B cell (primary cell): Measurements from ENCODE around the gene CYTL1. TPM values are rescaled to one million over a fixed set of nuclear protein-coding genes. Genes with fewer than 3 reads are reported as not detected.

Experiments
- ATAC-seq: fragments of 200-7000 bp; cut with Tn5 transposase; one replicate; pipeline ENCODE4 v1.10.0; 2021; ENCODE audit warnings: low read depth, mild to moderate bottlenecking, moderate number of reproducible peaks, moderate library complexity
- CTCF ChIA-PET: fragments of 350-600 bp; sonication (Branson Sonifier 250); formaldehyde crosslinking; loops from one replicate; lab custom pipeline; 2021; ENCODE audit warnings: antibody characterized with exemption, inconsistent platforms; lab: Charles Lee
- POLR2A ChIA-PET: fragments of 350-600 bp; sonication (Branson Sonifier 250); formaldehyde crosslinking; loops from one replicate; lab custom pipeline; 2021; ENCODE audit warnings: antibody characterized with exemption; lab: Charles Lee
- DNase-seq: peaks from one replicate; pipeline ENCODE4 v3.0.0; 2013
- H2AFZ ChIP-seq: 2 replicates; pipeline ENCODE4 v1.6.1; 2012; ENCODE audit warnings: mild to moderate bottlenecking, low read depth, low read length; ENCODE audit not compliant: insufficient read depth, poor library complexity, severe bottlenecking
- H3K27ac ChIP-seq, 2 donors: 1 replicate in 1 of 2; 2 replicates in 1 of 2; pipeline ENCODE4 v1.5.1; 2012 to 2013; ENCODE audit warnings: low read length in 2 of 2, mild to moderate bottlenecking in 2 of 2, moderate library complexity in 1 of 2
- H3K27me3 ChIP-seq, 4 experiments: fragments of 200-600 bp in 1 of 4; sonication (generic) in 1 of 4; replicated peaks in 1 of 4; 1 replicate in 2 of 4; 2 replicates in 2 of 4; pipeline versions ENCODE4 v1.6.1 to v1.7.0; 2013 to 2016; ENCODE audit warnings: low read length in 3 of 4, mild to moderate bottlenecking in 2 of 4, mixed read lengths in 1 of 4, moderate library complexity in 1 of 4; ENCODE audit not compliant: insufficient read depth in 4 of 4, control insufficient read depth in 3 of 4; ENCODE audit errors: control extremely low read depth in 1 of 4
- H3K36me3 ChIP-seq, 2 experiments: replicated peaks in 1 of 2; 1 replicate in 1 of 2; 2 replicates in 1 of 2; pipeline versions ENCODE4 v1.6.1 to v1.7.1; 2013; ENCODE audit warnings: low read length in 1 of 2; ENCODE audit not compliant: insufficient read depth in 2 of 2, control insufficient read depth in 1 of 2; ENCODE audit errors: control extremely low read depth in 1 of 2, extremely low read depth in 1 of 2
- H3K4me1 ChIP-seq, 2 donors: fragments of 200-600 bp in 1 of 2; sonication (generic) in 1 of 2; 1 replicate in 1 of 2; 2 replicates in 1 of 2; pipeline versions ENCODE4 v1.5.1 to v1.6.1; 2013 to 2017; ENCODE audit warnings: low read length in 2 of 2; ENCODE audit not compliant: control insufficient read depth in 2 of 2, insufficient read depth in 2 of 2
- H3K4me2 ChIP-seq: replicated peaks from 2 replicates; pipeline ENCODE3; 2012; ENCODE audit warnings: mild to moderate bottlenecking, low read depth, low read length; ENCODE audit not compliant: poor library complexity, severe bottlenecking
- H3K4me3 ChIP-seq, 5 experiments: fragments of 200-600 bp in 1 of 5; sonication (generic) in 1 of 5; 1 replicate in 3 of 5; 2 replicates in 2 of 5; pipeline versions ENCODE4 v1.5.1 to v1.7.0; 2011 to 2016; ENCODE audit warnings: low read length in 4 of 5, mild to moderate bottlenecking in 4 of 5, low read depth in 2 of 5, control low read depth in 1 of 5, moderate library complexity in 1 of 5; ENCODE audit not compliant: insufficient read depth in 1 of 5; ENCODE audit errors: control extremely low read depth in 1 of 5, extremely low read depth in 1 of 5
- H3K79me2 ChIP-seq: fragments of 200-600 bp; sonication (generic); one replicate; pipeline ENCODE4 v1.6.0; 2016; ENCODE audit warnings: low read length; ENCODE audit not compliant: control insufficient read depth, insufficient read depth
- H3K9ac ChIP-seq: fragments of 200-600 bp; sonication (generic); 2 replicates; pipeline ENCODE4 v1.6.1; 2017; ENCODE audit warnings: mild to moderate bottlenecking, low read length, moderate library complexity
- H3K9me3 ChIP-seq, 3 donors: one replicate each; pipeline versions ENCODE4 v1.6.1 to v1.7.1; 2013; ENCODE audit warnings: low read length in 2 of 3; ENCODE audit not compliant: control insufficient read depth in 2 of 3, insufficient read depth in 1 of 3; ENCODE audit errors: control extremely low read depth in 1 of 3
- H4K20me1 ChIP-seq: 2 replicates; pipeline ENCODE4 v1.6.0; 2012; ENCODE audit warnings: mild to moderate bottlenecking, low read length; ENCODE audit not compliant: insufficient read depth, control insufficient read depth, poor library complexity, severe bottlenecking
- H3K27ac Mint-ChIP-seq: one replicate; pipeline ENCODE4 v1.8.0; 2021; ENCODE audit warnings: mixed read lengths
- H3K27me3 Mint-ChIP-seq: one replicate; pipeline ENCODE4 v1.8.0; 2021; ENCODE audit warnings: mixed read lengths
- H3K4me1 Mint-ChIP-seq: one replicate; pipeline ENCODE4 v1.8.0; 2021; ENCODE audit warnings: mixed read lengths
- H3K4me3 Mint-ChIP-seq: one replicate; pipeline ENCODE4 v1.8.0; 2021; ENCODE audit warnings: mixed read lengths
- H3K9me3 Mint-ChIP-seq: one replicate; pipeline ENCODE4 v1.8.0; 2022; ENCODE audit warnings: mixed read lengths; ENCODE audit not compliant: insufficient read depth
- CTCF ChIP-seq: fragments of 200-600 bp; IDR thresholded peaks from one replicate; pipeline ENCODE4 v1.8.0; 2022; ENCODE audit warnings: antibody characterized with exemption, mild to moderate bottlenecking
- EZH2 ChIP-seq: IDR thresholded peaks from 2 replicates; pipeline ENCODE4 v1.6.1; 2012; ENCODE audit warnings: borderline replicate concordance, low read depth, mild to moderate bottlenecking, moderate library complexity, low read length; ENCODE audit not compliant: insufficient read depth, poor library complexity, severe bottlenecking
- WGBS: methylation state at CpG from one replicate; pipeline ENCODE4 v1.1.5; 2013; ENCODE audit warnings: missing lambda C conversion rate; ENCODE audit not compliant: insufficient coverage; 5-methylcytosine and 5-hydroxymethylcytosine counted together
- intact Hi-C: fragments of 100-400 bp; cut with micrococcal nuclease; formaldehyde crosslinking; loops from one replicate; pipeline ENCODE4 v1.10.0; 2022
- polyA plus RNA-seq: library from polyadenylated mRNA; depleted of rRNA; stranded (reverse); fragments of >200 nt; gene quantifications from 2 replicates; pipeline ENCODE4 v1.2.3, GENCODE V29; 2012
- total RNA-seq, 2 donors: library from RNA; stranded (reverse); fragments of 120-200 nt in 1 of 2; gene quantifications; 1 replicate in 1 of 2; 2 replicates in 1 of 2; pipeline versions ENCODE4 v1.2.3 to v1.2.4, GENCODE V29; 2013 to 2022

CYTL1 gene
- total and polyA plus RNA-seq, 2 donors (not counting 1 experiment from before 2014, with no cell fraction given): not detected

- Histone ChIP-seq H4K20me1 (no peaks in the 10 kb centered on the region), H3K4me3 (no peak overlapping the region), H3K4me2 (no peak overlapping the region), H3K27ac (no peak overlapping the region), H2AFZ (no peak overlapping the region), H3K36me3 (no peaks in the 10 kb centered on the region), H3K9ac (no peak overlapping the region), H3K4me1 (no peaks in the 10 kb centered on the region), H3K79me2 (no peaks in the 10 kb centered on the region), H3K27me3 (no peaks in the 10 kb centered on the region), H3K9me3 (no peaks in the 10 kb centered on the region)
- no peak overlapping the region for H3K27ac Mint-ChIP-seq
- WGBS: no CpG with 5 or more reads among the region's 2 CpGs
- ChIA-PET CTCF (no interaction called here), POLR2A (no interaction called here)
- ATAC-seq (no peak), DNase-seq (no peak)
- H3K4me1 Mint-ChIP-seq: no peaks in the 10 kb centered on the region
- H3K4me3 Mint-ChIP-seq: no peak overlapping the region
- TF ChIP-seq EZH2 (no peak), CTCF (no peak)
- intact Hi-C loops: no loop called here
- H3K9me3 Mint-ChIP-seq: no peaks in the 10 kb centered on the region
- H3K27me3 Mint-ChIP-seq: peaks cover 2% of the 10 kb centered on the region
Measured at GRCh38 chr4:4985036-4985435, 34.2 kb downstream of the CYTL1 start.

- no peaks in the 10 kb centered on the region for H3K4me1 ChIP-seq
- CTCF ChIA-PET: no interaction called here
- H3K9ac ChIP-seq: no peak overlapping the region
- H3K4me1 Mint-ChIP-seq: no peaks in the 10 kb centered on the region
- no peak overlapping the region for H3K4me2 ChIP-seq
- intact Hi-C loops: no loop called here
- TF ChIP-seq CTCF (no peak), EZH2 (no peak)
- no peaks in the 10 kb centered on the region for H3K36me3 ChIP-seq
- no peak for DNase-seq
- no peaks in the 10 kb centered on the region for H4K20me1 ChIP-seq
- no peaks in the 10 kb centered on the region for H3K9me3 Mint-ChIP-seq
- no peak for ATAC-seq
- no peaks in the 10 kb centered on the region for H3K9me3 ChIP-seq
- H3K27me3 Mint-ChIP-seq: peaks cover 2% of the 10 kb centered on the region
- POLR2A ChIA-PET: no interaction called here
- H2AFZ ChIP-seq: no peak overlapping the region
- H3K27me3 ChIP-seq: no peaks in the 10 kb centered on the region
- H3K27ac Mint-ChIP-seq: no peak overlapping the region
- WGBS: 83% methylated on average over 2 of the region's 2 CpGs
- no peak overlapping the region for H3K4me3 ChIP-seq
- no peak overlapping the region for H3K4me3 Mint-ChIP-seq
- H3K79me2 ChIP-seq: no peaks in the 10 kb centered on the region
- no peak overlapping the region for H3K27ac ChIP-seq
Measured at GRCh38 chr4:4984186-4984585, 35.1 kb downstream of the CYTL1 start.
